ENCODE results near the gene TMEM201. TPM values are rescaled to one million over a fixed set of nuclear protein-coding genes. Genes with fewer than 3 reads are reported as not detected.
"Not testable (repeated sequence)": the region's sequence is repeated elsewhere in the genome, so short reads cannot be mapped to it uniquely, and the experiment has no call there.

The TMEM201 gene, protein sequence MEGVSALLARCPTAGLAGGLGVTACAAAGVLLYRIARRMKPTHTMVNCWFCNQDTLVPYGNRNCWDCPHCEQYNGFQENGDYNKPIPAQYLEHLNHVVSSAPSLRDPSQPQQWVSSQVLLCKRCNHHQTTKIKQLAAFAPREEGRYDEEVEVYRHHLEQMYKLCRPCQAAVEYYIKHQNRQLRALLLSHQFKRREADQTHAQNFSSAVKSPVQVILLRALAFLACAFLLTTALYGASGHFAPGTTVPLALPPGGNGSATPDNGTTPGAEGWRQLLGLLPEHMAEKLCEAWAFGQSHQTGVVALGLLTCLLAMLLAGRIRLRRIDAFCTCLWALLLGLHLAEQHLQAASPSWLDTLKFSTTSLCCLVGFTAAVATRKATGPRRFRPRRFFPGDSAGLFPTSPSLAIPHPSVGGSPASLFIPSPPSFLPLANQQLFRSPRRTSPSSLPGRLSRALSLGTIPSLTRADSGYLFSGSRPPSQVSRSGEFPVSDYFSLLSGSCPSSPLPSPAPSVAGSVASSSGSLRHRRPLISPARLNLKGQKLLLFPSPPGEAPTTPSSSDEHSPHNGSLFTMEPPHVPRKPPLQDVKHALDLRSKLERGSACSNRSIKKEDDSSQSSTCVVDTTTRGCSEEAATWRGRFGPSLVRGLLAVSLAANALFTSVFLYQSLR
- total RNA-seq (2014; rRNA removed; shearing (Covaris generic); ENCODE audit: low replicate concordance) = 5.7 and 8.8 TPM in 2 replicates

DNA sequence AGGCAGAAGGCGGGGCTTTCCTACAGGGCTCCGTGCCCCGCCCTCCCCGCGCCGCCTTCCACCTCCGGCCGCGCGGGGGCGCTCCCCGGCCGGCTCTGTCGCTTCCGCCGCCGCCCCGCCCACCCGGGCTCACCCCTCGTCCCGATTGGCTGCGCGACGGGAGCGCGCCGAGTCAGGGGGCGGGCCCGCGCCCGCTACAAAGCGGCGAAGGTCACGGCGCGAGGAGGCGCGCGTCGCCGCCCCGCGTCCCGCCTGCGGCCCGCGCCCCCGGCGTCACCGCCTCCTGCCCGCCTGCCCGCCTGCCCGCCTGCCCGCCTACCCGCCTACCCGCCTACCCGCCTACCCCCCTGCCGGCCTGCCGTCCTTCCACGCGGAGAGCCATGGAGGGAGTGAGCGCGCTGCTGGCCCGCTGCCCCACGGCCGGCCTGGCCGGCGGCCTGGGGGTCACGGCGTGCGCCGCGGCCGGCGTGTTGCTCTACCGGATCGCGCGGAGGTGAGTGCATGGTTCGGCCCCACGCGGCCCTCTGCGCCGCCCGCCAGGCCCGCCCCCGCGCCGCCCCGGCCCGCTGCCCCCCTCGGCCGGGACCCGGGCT, at the start of gene TMEM201:
Gene TMEM201, plus strand, starts transcription at position 361 of the 593 bp plus-strand sequence. Its CDS starts 20 bp downstream, at position 381.
- peak; percentile 93 for DNase-seq
- Histone ChIP-seq H3K9me3 (no peaks in the 10 kb centered on the region), H3K27me3 (no peaks in the 10 kb centered on the region), H3K4me3 (peak within 1 kb of the TSS; percentile 74), H3K36me3 (peaks cover 11% of the 10 kb centered on the region)

DNA sequence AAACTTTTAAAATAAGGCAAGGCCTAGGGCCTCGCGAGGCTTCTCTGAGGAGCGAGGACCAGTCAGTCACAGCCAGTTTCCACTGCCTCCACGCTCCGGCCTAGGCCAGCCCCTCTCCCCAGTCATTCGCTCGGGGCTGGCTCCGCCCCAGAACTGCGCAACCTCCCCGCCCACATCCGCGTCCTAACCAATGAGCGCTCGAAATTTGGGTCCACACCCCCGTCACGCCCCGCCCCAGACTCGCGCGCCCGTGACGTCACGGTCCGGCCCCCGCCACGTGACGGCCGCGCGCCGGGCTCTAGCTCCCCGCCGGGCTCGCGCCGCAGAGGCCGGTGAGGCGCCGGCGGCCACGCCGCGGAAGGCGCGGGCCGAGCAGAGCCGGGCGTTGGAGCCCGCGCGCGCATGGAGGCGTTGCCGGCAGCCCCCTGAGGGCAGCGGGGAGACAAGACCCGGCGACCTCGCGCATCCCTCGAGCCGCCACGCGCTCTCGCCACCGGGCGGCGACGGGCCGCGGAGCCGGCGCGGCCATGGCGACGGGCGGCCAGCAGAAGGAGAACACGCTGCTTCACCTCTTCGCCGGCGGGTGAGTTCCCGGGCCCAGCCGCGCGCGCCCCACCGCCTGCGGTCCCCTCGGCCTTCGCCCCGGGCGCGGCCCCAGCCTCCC, 49.4 kb upstream of the TMEM201 start, which contains the start of gene SLC25A33:
Gene SLC25A33, plus strand, starts transcription at position 301 of the 664 bp plus-strand sequence. Its CDS starts 227 bp downstream, at position 528.
- peak within 1 kb of the TSS; percentile 78 for H3K4me3 ChIP-seq
- no peaks in the 10 kb centered on the region for H3K27me3 ChIP-seq
- no peaks in the 10 kb centered on the region; the same call in 1 of the 2 replicates for H3K36me3 ChIP-seq
- no peaks in the 10 kb centered on the region for H3K9me3 ChIP-seq
- peak; percentile 94 for DNase-seq

DNA sequence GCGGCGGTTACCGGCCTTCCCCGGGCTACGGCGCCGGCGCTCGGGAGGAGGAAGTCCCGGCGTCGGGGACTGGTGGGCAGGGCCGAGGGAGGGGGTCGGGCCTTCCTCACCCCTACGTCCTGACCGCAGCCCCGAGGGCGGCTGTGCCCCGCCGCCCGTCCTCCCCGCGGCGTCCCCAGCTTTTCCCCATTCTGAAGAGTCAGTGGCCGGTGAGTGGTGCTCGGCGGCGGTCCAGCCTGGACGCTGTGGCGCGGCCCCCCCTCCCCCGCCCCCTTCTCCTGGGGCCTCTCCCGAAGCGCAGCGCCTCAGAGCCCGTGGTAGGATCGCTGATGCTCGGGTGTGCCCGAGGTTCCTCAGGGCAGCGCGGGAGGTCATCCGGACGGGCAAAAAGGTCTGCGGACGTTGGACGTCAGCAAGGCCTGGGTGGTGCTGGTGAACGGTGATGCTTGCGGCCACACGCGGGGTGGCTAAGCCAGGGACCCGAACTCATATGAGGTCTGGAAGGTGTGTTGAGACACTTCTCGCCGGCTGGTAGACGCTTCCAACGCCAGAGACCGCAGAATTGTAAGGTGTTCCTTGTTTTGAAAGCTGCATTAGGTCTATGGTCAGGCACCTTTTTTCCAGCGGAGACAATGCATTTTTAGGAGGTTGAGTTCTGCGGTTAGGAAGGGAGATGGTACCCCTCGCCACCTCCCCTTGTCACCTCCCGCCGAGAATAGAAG, 48.7 kb upstream of the TMEM201 start:
- H3K36me3 ChIP-seq = no peaks in the 10 kb centered on the region; the same call in 1 of the 2 replicates
- DNase-seq = peak; percentile 69
- peak overlapping the region; percentile 78 for H3K4me3 ChIP-seq
- H3K9me3 ChIP-seq = no peaks in the 10 kb centered on the region
- H3K27me3 ChIP-seq = no peaks in the 10 kb centered on the region

DNA sequence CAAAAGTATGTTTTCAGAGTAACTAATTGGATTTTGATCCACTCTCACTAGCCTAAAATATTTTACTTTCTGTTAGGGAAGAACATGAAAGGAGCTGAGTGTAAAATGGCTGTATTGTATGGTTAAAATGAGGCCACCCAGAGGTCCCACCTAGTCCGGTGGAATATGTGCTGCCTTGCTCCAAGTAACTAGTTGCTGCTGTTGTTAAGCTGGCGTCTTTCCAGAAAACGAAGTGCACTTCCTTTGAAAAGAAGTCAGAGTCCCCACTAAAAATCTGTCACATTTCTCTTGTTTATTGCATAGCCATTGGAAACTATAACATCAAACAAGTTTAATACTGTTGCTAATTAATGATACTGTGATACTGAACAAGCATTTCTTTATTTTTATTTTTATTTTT, 46.3 kb upstream of the TMEM201 start:
- H3K4me3 ChIP-seq = no peak overlapping the region
- DNase-seq = no peak

DNA sequence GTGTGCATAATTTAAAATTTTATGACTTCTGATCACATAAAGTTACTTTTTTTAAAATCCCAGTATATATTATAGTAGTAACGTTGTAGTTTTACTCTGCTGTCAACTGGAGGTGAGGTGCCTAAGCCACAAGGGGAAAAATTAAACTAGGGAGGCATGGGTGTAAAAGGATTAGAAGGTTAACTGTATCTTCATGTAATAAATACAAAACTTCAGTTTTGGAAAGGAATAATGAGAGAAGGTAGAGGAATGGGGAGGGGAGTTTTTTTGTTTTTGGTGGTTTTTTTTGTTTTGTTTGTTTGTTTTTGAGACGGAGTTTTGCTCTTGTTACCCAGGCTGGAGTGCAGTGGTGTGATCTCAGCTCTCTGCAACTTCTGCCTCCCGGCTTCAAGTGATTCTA, 43.8 kb upstream of the TMEM201 start:
- no peak overlapping the region for H3K4me3 ChIP-seq
- H3K36me3 ChIP-seq = no peaks in the 10 kb centered on the region; the same call in 1 of the 2 replicates
- no peak for DNase-seq
- no peaks in the 10 kb centered on the region for H3K27me3 ChIP-seq
- H3K9me3 ChIP-seq = no peaks in the 10 kb centered on the region

More for the DNA sequence above, 46.3 kb upstream of the TMEM201 start:
- no peaks in the 10 kb centered on the region for H3K27me3 ChIP-seq
- no peaks in the 10 kb centered on the region; the same call in 1 of the 2 replicates for H3K36me3 ChIP-seq
- no peaks in the 10 kb centered on the region for H3K9me3 ChIP-seq

DNA sequence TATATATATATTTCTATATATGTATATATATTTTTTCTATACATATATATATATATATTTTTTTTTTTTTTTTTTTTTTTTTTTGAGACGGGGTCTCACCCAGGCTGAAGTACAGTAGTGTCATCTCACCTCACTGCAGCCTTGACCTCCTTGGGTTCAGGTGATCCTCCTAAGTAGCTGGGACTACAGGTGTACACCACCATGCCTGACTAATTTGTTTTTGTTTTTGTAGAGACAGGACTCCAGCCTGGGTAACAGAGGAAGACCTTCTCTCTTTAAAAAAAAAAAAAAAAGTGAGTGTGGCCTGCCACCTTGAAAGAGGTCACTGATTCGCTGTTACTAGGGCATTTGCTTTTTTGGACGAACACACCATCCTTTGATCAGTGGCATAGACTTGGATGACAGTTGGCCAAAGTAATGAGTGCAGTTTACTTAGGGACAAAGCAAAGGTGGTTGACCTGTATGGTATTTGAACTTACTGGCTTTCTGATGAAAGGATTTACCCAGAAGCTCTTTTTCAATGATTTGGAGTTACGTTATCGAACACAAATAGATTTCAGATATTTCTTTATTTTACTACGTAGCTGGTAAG, 38.7 kb upstream of the TMEM201 start:
- no peak overlapping the region for H3K4me3 ChIP-seq
- DNase-seq = no peak
- H3K27me3 ChIP-seq = no peaks in the 10 kb centered on the region
- H3K36me3 ChIP-seq = peaks cover 12% of the 10 kb centered on the region
- H3K9me3 ChIP-seq = no peaks in the 10 kb centered on the region

DNA sequence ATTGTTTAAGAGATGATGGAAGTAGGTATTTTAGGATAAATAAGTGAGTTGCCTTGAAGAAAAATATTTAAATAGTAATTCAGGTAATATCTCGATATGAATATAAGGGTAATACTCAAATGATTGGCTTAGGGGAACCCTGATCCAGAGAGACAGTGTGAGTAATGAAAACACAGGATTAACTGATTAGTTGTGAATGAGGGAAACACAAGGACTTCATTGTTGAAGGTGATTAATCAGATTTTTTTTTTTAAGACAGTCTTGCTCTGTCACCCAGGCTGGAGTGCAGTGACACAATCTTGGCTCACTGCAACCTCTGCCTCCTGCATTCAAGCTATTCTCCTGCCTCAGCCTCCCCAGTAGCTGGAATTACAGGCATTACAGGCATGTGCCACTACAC, 36.7 kb upstream of the TMEM201 start:
- Histone ChIP-seq H3K36me3 (peaks cover 24% of the 10 kb centered on the region), H3K4me3 (no peak overlapping the region), H3K27me3 (no peaks in the 10 kb centered on the region), H3K9me3 (no peaks in the 10 kb centered on the region)
- DNase-seq = no peak

DNA sequence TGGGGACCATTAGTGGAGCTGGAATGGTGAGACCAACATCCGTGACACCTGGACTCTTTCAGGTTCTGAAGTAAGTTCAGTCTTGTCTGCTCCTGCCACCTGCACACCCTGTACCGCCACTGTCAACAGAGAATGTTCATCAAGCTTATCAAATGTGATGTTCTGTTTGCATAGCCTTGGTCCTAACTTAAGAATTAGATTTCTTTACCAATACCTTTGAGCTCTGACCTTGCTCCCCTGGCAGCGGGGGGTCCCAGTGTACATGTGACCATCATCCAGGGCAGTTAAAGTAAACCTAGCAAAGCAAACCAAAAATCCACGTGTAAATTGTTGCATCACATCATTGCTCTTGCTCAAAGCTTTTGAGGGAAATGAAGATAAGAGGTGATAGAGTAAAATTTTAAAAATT, 35.0 kb upstream of the TMEM201 start:
- no peaks in the 10 kb centered on the region for H3K9me3 ChIP-seq
- no peak overlapping the region for H3K4me3 ChIP-seq
- H3K27me3 ChIP-seq = no peaks in the 10 kb centered on the region
- no peak for DNase-seq
- peaks cover 24% of the 10 kb centered on the region for H3K36me3 ChIP-seq

DNA sequence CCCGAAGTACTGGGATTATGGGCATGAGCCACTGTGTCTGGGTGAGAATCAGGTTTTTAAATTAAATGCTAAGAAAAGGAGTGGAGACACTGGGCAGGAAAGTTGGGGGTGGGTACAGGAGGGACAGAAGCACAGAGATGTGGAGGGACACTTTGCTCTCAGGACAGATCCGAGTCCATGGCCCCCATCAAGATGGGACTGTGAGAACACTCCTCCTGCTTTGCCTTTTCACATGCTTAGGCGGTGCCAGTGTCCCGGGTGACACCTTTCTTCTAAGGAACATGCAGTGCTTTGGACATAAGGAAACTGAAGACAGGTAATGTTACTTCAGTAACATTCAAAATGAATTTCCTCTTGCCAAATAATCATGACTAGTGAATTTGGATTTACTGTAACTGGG, 32.8 kb upstream of the TMEM201 start:
- peaks cover 28% of the 10 kb centered on the region for H3K36me3 ChIP-seq
- no peaks in the 10 kb centered on the region for H3K9me3 ChIP-seq
- no peak overlapping the region for H3K4me3 ChIP-seq
- no peaks in the 10 kb centered on the region for H3K27me3 ChIP-seq
- no peak for DNase-seq

DNA sequence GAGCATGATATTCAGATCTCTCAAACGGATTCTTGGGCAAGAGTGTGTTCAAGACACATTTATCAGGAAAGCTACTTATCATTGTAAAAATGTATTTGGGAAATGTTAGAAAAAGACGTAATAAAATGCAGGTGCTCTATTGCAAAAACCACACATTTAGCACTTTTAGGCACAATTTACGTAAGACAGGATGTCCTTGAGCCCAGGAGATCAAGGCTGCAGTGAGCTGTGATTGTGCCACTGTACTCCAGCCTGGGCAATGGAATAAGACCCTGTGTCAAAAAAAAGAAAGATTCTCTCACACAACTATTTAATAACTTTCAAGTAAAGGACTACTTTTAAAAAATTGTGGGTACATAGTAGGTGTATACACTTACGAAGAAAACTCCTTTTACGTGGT, 31.1 kb upstream of the TMEM201 start:
- Histone ChIP-seq H3K36me3 (peaks cover 35% of the 10 kb centered on the region), H3K9me3 (no peaks in the 10 kb centered on the region), H3K27me3 (no peaks in the 10 kb centered on the region), H3K4me3 (no peak overlapping the region)
- DNase-seq = no peak

DNA sequence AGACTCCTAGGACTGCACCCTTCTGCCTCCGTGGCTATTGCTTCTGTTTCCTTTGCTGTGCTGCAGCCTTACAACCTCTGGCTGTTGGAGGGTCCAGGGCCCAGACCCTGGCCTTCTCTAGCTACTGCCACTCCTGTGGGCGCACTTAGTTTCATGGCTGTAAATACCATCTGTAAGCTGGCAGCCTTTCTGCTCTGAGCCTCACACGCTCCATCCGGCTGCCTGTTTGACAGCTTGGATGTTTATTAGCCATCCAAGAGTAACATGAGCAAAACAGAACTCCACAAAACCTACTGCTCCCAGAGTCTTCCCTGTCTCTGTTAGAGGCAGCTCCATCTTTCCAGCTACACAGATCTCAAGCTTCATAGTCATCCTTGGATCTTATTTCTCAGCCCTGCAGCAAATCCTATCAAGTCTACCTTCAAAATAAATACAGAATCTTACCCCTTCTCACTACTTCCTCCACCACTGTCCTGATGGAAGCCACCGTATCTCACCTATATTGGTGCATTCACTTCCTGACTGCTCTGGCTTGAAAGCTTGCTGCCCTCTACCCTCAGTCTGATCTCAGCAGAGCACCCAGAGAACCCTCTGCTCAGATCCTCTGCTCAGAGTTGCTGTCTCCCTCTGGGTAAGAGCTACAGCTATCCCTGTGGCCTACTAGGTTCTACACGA, 30.3 kb upstream of the TMEM201 start:
- Histone ChIP-seq H3K9me3 (no peaks in the 10 kb centered on the region), H3K27me3 (no peaks in the 10 kb centered on the region), H3K4me3 (no peak overlapping the region), H3K36me3 (peaks cover 37% of the 10 kb centered on the region)
- no peak for DNase-seq

DNA sequence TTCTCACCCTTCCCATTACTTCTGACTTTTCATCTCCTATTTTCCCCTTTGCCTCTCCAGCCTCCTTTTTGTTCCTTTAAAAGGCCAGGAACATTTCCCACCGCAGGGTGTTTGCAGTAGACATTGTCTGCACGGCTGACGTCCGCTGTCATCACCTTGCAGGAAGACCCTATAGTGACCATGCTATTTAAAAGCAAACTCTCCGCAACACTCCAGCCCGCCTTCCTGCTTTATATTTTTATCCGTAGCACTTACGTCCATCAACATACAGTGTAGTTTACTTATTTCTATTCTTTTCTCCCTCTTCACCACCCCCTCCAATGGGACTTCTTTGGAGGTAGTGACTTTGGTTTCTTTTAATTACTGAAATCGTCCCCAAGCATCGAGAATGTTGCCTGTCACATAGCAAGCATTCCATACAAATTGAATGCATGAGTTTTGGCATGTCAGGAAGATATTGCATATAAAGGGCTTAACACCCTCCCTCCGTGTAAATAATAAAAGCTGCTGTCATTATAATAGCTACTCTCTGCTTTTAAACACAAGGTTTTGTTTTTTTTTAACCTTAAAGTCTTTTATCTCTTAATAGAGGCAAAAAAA, 29.7 kb upstream of the TMEM201 start:
- no peak for DNase-seq
- Histone ChIP-seq H3K36me3 (peaks cover 38% of the 10 kb centered on the region), H3K4me3 (no peak overlapping the region), H3K27me3 (no peaks in the 10 kb centered on the region), H3K9me3 (no peaks in the 10 kb centered on the region)

DNA sequence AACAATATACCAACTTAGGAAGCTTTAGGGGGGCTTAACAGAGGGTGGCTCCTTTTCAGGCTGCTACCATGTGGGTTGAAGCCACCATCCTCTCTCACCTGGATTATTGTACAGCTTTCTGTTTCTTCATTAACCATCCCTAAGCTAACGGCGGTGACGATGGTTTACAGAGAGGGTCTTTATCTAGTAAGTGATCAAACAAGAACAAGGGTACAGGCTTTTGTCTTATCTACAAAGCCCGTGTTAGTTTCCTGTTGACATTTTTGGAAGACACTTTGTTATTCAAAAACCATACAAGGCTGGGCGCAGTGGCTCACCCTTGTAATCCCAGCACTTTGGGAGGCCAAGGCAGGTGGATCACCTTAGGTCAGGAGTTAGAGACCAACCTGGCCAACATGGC, 29.0 kb upstream of the TMEM201 start:
- Histone ChIP-seq H3K9me3 (no peaks in the 10 kb centered on the region), H3K4me3 (no peak overlapping the region), H3K27me3 (no peaks in the 10 kb centered on the region), H3K36me3 (peaks cover 36% of the 10 kb centered on the region)
- DNase-seq = no peak

DNA sequence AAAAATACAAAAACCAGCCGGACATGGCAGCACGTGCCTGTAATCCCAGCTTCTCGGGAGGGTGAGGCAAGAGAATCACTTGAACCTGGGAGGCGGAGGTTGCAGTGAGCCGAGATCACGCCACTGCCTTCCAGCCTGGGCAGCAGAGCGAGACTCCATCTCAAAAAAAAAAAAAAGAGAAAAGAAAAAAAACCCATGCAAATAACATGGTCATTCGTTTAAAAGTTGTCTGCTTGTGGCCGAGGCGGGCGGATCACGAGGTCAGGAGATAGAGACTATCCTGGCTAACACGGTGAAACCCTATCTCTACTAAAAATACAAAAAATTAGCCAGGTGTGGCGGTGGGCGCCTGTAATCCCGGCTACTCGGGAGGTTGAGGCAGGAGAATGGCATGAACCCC, 28.6 kb upstream of the TMEM201 start:
- peaks cover 34% of the 10 kb centered on the region for H3K36me3 ChIP-seq
- not testable (repeated sequence) for H3K4me3 ChIP-seq, H3K27me3 ChIP-seq, DNase-seq, H3K9me3 ChIP-seq

DNA sequence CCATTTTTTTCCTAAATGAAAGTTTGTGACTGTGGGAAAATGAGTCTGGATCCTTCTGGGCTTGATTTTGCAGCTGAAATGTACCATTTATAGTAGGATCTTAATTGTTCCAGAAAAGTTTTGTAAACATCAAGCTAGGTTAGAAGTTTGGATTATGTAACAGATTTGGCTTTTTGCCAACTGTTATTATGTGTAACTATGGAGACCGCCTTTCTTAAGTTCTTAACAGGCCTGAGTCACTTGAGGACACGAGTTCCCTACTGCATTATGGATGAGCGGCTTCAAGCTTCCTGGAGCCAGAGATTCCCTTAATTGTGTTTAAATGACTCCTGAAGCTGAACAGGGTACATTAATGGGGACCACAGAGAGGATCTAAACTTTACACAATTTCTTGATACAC, 27.3 kb upstream of the TMEM201 start:
- H3K9me3 ChIP-seq = no peaks in the 10 kb centered on the region
- H3K36me3 ChIP-seq = peaks cover 26% of the 10 kb centered on the region
- no peak overlapping the region for H3K4me3 ChIP-seq
- no peaks in the 10 kb centered on the region for H3K27me3 ChIP-seq
- peak; percentile 52 for DNase-seq
